Hematopoietic multipotent progenitor cell treated with erythropoietin and hydrocortisone succinate and interleukin-3 and kit ligand, for 8 days (in vitro differentiated cells): ENCODE results near the gene KRTAP10-1.

ENCODE experiments used
- DNase-seq: peaks from one replicate; pipeline ENCODE4 v3.0.0-alpha.2; 2015

The KRTAP10-1 gene

GRCh38 chr21:44527156-44527982, 12.6 kb downstream of the KRTAP10-1 start:
- DNase-seq: no peak

GRCh38 chr21:44526096-44526997, 13.6 kb downstream of the KRTAP10-1 start:
- DNase-seq: no peak

GRCh38 chr21:44525391-44526095, 14.5 kb downstream of the KRTAP10-1 start:
- no peak for DNase-seq

GRCh38 chr21:44524414-44525371, 15.3 kb downstream of the KRTAP10-1 start:
- no peak for DNase-seq

GRCh38 chr21:44523567-44524413, 16.2 kb downstream of the KRTAP10-1 start:
- no peak for DNase-seq

- DNase-seq: no peak
Measured at GRCh38 chr21:44522753-44523204, 17.2 kb downstream of the KRTAP10-1 start.

DNA sequence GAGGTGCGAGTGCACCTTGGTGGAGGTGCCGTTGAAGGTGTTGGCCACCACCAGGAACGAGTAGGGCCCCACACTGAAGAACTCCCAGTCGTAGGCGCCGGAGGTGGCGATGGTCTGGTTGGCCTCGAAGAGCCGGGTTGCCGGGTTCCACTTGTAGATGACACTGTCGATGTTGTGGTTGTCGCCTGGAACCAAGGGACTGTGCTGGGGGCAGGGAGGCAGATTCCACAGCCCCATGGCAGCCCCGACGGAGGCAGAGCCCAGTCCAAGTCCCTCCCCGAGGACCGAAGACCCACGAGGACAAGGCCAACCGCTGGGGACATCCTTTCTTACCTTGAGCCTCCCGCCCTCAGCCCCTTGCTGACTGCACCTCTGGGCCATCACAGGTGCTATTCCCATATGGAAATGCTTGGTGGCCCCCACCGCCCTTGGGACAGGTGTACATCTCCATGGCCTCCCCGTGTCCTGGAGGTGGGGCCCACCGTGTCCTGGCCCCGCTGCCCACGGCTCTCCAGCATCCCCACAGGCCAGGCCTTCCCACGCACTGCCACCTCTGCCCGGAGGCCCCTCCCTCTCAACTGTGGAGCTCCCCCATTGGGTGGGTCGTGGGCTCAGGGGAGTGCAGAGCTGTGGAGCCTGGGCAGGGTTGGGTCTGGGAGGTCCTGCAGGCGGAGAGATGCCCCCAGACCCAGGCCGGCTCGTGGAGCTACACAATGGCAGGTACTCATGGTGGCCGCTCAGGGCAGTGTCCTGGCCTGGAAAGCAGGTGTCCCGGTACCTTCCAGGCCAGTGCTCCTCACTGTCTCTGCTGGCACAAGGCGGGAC, 17.9 kb downstream of the KRTAP10-1 start:
- DNase-seq: no peak

- DNase-seq: no peak
Measured at GRCh38 chr21:44521301-44521927, 18.6 kb downstream of the KRTAP10-1 start.

GRCh38 chr21:44520326-44521300, 19.4 kb downstream of the KRTAP10-1 start:
- no peak for DNase-seq

GRCh38 chr21:44519346-44520325, 20.4 kb downstream of the KRTAP10-1 start:
- no peak for DNase-seq

GRCh38 chr21:44518686-44519085, 21.3 kb downstream of the KRTAP10-1 start:
- no peak for DNase-seq

DNA sequence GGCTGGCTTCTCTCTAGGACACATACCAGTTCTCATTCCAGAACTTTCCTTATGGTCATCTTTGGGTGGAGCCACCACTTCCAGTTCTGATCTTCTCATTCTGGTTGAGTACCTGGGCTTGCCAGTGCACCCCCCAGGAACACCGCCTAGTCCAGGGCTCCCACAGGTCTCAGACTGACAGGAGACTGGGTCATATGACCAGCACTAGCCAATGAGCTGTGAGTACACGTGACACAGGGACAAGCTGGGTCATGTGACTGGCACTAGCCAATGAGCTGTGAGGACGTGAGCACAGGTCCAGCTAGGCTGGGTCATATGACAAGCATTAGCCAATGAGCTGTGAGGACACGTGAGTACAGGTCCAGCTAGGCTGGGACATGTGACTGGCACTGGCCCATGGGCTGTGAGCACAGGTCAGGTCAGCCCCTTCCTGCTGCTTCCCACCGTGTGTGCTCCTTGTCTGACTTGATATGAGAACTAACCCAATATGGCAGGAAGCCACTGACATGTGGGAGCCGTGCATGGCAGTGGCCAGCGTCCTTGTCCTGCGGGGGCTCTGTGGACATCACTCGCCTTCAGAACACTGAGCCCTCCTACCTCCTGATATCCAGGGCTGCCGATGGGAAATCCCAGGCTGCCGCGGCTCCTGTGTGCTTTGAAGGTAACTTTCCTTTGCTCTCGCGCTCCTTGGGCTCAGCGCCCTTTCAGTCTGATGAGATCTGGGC, 22.7 kb downstream of the KRTAP10-1 start:
- peak; percentile 23 for DNase-seq

DNA sequence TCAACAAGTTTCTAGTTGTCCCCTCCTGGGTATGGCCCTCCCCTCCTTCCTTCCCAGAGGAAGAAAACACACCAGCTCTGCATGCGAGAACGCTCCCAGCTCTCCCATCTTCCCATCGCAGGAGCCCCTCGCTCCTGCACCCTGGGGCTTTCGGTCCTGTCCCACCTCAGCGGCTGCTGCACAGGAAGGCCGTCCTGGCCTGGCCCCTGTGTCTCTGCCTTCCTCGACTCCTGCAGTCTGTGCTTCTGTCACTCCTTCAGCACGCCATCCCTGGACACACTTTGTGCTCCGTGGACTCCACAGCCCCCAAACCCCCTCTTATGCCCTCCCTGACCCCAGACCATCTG, 23.2 kb downstream of the KRTAP10-1 start:
- DNase-seq: no peak

GRCh38 chr21:44516342-44516741, 23.7 kb downstream of the KRTAP10-1 start:
- DNase-seq: no peak

DNA sequence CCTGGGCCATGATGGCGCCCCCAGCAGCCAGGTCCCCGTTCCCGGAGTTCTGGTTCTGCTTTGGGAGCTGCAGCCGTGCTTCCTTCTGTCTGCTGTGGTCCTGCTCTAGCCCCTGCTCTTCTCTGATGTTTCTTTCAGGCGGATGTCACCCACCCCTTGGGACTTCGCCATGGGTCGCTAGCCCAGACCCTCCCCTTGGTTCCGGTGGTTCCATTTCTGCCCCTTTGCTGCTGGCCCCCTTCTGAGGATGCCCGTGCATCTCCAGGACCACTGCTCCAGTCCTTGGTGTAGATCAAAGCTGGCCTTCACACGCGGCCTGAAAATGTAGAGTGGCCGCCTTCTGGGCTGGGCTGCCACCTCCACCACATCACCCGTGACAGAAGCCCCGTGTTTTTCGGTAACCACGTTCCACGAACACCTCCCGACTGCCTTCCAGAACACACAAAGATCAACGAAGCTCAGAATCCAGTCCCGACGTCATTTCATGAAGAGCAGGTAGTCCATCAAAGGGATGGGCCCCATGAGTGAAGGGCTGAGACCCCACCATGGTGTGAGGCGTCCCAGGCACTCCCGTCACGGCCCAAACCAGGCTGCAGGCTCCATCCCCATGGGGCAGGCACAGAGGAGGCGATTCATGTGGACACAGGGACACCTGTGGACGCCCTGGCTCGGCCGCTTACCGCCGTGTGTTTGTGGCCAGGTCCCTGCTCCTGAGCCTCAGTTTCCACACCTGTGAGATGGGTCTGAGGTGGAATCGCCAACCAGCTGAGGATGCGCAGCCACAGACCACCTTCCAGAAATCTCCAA, 24.4 kb downstream of the KRTAP10-1 start:
- no peak for DNase-seq
